NCI-H2171 treated with DMSO at 0.1 percent for 48 hours (cell line): Measurements from ENCODE around the gene MICU1.

Source experiments
- DNase-seq: peaks from one replicate; lab custom pipeline; 2025; lab: John Stamatoyannopoulos, UW

The MICU1 gene

DNA sequence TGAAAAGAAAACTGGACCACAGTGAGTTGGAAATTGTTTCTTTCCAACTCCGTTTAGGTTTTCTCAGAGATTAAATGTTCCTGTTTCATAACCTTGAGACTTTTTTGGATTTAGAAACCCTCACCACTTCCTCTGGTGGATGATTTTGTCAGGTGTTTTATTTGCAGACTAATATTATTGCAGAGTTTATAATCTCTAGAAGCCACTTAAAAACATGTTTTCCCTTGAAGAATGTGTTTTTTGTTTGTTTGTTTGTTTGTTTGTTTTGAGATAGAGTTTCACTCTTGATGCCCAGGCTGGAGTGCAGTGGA, 520 bp upstream of the MICU1 start:
- no peak for DNase-seq

DNA sequence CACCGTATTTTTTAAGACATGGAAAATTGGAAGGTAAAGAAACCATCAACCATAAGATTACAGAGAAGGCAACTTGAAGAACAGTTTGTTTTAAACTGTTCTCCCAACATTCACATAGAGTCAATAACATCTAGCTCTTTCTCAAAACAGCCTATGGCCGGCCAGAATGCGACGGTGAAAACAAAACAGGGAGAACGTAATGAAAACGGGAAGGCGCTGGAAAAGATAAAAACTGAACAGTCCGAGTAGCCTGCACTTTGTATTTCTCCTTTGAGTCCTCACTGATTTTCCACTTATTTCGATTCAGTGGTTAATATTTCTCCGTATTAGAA, 637 bp downstream of the MICU1 start:
- no peak for DNase-seq

DNA sequence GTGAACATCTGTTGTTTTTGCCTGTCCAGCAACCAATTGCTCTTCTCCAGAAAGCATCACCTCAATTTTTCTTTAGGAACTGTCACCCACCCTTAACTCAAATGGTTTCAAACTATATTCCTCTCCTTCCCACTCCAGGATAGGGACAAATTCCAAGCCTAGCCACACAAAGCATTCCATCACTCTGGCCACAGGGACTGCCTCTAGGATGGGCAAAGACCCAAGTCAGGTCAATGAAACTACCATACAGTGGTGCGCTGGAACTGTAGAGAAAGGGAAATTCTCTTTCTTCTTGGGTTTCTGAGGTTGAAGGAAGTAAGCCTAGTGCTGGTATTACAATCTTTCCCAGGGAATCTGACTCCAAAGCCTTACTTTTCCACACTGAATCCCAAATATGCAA, 3.6 kb downstream of the MICU1 start:
- no peak for DNase-seq

DNA sequence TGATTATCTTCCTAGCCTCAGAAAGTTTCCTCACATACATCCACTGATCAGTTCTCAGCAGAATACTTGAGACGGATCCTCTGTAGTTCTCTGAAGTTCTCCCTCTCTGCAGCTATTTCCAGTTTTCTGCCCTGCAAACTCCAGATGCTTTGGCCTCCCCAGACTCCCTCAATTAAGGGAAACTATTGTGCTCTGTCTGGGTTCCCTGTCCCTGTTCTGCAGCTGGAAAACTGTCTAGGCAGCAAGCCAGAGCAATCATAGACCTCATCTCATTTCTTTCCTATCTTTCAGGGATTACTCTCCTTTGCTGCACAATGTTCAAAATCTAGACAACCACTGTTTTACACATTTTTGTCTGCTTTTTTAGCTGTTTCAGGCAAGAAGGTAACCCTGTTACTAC, 9.2 kb downstream of the MICU1 start:
- no peak for DNase-seq

DNA sequence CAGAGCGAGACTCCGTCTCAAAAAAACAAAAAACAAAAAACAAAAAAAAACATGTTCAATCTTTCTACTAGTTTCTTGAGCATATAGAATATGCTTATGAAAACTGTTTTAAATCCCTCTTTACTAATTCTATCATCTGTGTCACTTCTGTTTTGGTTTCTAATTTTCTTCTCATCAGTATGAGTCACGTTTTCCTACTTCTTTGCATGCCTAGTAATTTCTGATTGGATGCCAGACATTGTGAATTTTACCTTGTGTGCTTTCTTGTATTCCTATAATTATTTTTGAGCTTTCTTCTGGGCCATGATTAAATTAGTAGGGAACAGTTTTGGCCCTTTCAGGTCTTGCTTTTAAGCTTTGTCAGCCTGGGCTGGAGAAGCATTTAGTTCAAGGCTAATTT, 9.9 kb downstream of the MICU1 start:
- no peak for DNase-seq

DNA sequence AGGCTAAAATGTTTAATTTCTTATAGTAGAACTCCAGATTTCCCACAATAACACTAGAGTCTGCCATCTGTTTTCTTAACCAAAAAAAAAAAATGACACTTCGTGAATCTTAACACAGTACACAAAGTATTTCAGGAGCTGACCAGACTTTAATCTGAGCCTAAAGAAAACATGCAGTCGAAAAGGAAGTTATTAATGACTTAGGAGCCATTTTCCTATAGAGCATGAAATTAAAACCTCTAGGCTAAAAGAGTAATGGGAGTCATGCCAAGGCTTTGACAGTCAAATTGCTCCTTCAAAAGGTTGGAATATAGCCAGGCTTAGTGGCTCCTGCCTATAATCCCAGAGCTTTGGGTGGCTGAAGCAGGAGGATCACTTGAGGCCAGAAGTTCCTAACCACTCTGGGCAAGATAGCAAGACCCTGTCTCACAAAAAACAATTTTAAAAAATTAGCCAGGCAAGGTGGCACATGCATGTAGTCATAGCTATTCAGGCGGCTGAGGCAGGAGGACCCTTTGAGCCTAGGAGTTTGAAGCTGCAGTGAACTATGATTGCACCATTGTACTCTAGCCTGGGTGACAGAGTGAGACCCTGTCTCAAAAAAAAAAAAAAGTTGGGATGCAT, 13.6 kb downstream of the MICU1 start:
- DNase-seq: peak; percentile 84

DNA sequence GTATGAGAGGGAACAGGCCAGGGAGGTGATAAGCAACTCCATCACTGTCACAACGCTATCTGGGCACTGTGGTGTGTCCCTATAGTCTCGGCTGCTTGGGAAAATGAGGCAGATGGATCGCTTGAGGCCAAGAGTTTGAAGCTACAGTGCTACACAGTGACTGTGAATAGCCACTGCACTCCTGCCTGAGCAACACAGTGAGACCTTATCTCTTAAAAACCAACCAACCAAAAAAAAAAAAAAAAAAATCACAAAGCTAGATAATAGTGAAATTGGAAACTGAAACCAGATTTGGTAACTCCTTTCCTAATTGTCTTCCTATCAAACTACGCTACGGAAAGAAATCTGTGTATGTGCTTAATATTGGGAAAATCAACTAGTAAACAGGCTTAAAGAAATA, 14.1 kb downstream of the MICU1 start:
- DNase-seq: peak; percentile 70

DNA sequence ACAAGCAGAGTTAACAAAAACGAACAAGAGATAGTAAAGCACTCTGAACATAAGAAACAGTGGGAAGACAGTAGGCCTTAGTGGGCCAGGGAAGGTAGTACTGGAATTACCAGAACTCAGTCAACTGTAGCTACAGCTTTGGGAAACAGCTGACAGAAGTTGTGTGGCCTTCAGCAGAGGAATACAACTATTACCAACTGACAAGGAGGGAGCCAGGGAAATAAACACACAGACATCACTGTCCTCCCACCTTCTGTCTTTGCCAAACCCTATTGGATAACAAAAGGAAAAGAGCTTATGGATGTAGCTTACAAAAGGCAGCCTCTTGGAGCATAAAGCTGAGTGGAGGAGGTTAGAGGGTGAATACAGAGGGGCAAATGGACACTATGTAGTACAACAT, 15.4 kb downstream of the MICU1 start:
- no peak for DNase-seq

DNA sequence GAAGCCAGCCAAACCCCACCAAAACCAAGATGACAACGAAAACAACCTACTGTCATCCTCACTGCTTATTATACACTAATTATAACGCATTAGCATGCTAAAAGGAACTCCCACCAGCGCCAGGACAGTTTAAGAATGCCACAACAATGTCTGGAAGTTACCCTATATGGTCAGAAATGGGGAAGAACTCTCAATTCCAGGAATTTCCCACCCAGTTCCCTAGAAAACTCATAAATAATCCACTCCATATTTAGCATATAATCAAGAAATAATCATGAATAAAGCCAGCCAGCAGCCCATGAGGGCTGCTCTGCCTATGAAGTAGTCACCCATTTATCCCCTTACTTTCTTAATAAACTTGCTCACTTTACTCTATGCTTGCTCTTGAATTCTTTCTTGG, 20.8 kb downstream of the MICU1 start:
- DNase-seq: no peak

DNA sequence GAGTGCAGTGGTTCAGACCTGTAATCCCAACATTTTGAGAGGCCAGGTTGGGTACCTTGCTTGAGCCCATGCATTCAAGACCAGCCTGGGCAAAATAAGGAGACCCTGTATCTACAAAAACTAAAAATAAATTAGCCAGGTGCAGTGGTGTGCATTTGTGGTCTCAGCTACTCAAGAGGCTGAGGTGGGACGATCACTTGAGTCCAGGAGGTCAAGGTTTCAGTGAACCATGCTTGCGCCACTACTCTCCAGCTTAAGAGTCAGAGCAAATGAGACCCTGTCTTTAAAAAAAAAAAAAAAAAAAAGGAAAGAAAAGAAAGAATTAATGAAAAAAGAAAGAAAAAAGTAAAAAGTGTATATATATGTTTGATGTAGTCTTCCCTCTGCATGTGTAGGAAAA, 24.7 kb downstream of the MICU1 start:
- DNase-seq: no peak

DNA sequence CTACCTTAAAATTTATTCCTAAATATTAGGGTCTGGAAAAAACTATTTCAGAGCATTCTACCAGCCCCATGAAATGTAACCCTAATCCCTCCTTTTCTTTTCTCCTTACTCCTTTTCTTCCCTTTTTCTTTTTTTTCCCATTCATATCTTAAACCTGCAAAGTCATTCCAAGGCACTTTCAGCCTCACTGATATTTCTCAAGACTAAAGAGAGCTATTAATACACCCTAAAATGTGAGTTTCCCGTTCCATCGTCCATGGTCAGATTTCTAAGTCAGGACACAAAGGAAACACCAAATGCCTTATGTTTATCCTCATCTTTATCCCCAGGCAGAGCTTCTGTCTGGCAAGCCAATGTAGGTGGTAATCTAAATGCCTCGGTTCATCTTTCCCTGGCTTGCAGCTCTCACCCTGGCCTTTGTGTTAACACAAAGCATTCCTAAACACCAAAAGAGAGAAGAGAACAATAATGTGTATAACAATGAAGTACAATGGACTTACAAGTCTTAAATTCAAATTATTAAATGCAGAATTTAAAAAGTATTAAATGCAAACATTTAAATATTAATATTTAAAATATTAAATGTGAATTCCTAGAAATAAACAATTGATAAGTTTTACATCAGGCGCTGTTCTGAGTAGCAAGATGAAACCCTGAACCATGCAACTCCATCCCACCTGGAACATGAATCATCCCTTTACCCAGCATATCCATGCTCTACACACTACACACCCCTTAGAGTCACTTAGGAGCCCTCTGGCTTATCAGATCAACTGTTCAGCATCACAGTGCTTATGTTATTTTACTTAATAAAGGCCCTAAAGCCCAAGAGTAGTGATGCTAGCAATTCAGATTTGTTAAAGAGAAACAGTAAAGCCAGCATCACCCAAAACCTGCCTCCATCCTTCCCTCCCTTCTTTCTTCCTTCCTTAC, 26.8 kb downstream of the MICU1 start:
- no peak for DNase-seq

DNA sequence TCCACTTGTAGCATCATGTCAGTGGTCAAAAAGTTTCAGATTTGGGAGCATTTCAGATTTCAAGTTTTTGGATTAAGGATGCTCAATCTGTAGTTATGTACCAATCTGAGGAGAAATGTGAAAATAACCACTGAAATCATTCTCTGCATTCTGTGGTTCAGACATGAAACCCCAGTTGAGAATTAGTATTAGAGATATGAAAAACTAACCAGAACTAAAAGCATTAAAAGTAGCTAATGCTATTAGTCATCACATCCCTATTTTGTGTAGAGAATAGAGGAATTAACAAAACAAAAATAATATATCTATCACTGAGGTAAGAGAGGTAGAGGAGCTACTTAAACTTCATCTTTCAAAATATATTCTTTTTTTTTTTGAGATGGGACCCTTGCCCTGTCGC, 28.0 kb downstream of the MICU1 start:
- no peak for DNase-seq

DNA sequence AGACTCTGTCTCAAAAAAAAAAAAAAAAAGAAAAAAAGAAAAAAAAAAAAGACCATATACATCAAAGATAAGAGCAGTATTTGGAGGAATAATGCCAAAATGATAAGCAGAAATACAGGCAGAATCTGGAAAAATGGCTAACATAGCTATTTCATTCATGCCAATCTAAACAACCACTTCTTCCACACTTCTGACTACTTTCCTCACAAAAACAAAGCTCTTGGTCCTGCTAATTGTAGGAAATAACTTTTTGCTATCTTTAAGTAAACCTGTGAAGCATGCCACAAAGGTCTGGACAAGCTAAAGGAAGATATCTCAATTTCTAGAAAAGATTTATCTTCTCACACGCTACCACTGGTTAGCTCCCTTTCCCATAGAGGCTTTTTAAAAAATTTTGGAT, 30.4 kb downstream of the MICU1 start:
- DNase-seq: no peak

DNA sequence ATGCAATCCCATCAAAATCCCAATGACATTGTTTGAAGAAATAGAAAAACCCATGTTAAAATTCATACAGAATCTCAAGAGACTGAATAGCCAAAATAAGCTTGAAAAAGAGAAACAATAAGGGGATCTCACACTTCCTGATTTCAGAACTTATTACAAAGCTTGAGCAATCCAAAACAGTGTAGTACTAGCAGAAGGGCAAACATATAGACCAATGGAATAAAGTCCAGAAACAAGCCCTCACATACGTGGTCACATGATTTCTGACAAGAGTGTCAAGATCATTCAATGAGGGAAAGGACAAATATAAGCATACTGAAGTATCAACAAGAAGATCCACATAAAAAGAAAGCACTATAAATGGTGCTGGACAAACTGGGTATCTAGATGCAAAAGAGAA, 31.9 kb downstream of the MICU1 start:
- no peak for DNase-seq

DNA sequence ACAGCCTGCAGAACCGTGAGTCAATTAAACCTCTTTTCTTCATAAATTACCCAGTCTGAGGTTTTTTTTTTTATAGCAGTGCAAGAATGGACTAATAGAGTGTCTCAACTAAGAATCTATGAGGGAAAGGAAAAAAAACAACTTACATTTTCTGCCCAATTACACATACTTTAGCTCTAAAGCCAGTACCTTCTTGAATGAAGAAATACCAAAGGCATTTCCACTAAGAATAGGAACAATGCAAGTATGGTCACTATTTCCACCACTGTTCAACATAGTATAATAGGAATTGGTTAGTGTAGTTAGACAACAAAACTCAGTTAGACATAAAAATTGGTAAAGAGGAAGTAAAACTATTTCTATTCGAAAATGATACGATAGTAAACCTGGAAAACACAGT, 37.6 kb downstream of the MICU1 start:
- no peak for DNase-seq

DNA sequence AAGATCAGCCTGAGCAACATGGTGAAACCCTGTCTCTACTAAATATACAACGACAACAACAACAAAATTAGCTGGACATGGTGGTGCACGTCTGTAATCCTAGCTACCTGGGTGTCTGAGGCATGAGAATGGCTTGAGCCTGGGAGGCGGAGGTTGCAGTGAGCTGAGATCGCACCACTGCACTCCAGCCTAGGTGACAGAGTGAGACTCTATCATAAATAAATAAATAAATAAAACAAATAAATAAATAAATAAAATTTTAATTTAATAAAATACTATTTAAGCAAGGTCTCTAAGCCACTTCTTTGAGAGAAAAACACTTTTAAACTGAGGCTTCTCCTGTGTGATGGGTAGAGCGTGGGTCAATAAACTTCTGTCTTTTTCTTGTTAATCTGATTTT, 38.3 kb downstream of the MICU1 start:
- no peak for DNase-seq

DNA sequence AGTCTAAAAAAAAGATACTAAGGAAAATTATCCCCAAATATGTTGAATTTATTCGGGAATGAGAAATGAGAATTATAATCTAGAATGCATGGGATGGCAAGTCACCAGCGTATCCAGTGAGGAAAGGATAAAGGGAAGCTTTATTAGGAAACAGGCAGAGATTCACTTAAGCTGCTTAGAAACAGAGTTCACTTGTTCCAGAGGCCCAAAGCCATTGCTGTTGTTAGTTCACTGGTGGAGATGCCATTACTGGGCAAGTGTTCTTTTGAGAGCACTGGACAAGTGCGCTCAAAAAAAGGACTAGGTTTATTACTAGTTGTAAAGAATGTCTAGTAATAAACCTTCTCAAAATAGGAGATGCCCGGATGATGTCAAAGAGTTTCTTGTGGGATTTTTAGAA, 51.2 kb downstream of the MICU1 start:
- no peak for DNase-seq

DNA sequence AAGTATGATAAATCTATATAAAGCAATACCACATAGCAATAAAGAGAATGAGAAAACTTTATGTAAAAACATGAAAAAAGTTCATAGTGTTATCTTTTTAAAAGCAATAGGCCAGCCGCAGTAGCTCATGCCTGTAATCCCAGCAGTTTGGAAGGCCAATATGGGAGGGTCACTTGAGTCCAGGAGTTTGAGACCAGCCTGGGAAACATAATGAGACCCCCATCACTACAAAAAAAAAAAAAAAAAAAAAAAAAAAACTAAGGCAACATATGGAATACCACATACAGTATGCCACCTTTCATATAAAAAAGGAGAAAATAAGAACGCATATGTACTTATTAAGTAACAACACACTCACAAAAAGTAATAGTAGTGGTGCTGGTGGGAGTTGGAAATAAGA, 52.8 kb downstream of the MICU1 start:
- DNase-seq: no peak

DNA sequence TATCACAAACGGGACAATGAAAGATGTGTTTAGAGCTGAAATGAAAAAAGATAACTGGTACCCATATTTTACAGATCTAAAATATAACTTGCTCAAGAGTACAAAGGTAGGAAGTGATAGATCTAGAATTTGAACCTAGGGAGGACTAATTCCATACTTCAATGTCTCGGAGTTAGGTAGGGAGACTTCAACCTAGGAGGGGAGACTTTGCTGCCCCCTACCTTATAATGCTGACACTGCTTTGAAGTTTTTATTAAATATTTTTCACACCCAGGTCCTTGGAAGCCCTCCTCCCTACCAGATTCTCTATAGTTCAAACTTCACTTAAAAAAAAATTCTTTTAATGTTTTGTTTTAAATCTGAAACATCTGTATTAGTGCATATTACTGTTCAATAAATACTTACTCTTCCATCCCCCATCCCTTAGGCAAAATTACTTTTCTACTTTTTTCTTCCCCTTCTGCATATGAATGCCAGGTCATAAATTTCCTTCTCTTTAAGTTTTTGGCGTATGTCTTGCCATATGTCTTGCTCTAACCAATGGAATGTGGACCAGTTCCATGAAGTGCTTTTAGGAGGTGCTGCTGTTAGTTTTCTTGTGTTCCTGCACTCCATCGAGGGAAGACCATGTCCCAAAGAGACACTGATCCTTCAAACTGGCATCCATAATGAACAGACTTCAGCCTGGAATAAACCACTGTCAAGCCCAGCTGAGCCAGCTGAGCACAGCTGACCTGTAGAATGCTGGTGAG, 57.8 kb downstream of the MICU1 start:
- DNase-seq: no peak

DNA sequence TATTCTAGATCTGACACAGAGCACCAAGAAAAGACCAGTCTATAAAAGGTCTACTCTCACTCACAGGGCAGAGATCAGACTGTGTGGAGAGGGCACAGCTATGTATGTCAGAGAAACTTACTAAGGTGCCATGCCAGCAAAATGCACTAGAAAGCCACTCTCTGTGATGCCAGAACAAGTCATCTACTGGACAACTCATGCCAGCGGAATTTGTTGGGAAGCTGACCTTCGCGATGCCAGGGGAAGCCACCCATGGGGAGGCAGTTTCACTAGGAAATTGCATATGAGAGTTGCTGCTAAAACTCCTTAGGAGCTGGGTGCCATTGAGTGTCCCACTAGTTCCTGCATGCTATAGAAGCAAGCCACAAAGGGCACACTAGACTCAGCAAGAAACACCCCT, 58.5 kb downstream of the MICU1 start:
- no peak for DNase-seq

DNA sequence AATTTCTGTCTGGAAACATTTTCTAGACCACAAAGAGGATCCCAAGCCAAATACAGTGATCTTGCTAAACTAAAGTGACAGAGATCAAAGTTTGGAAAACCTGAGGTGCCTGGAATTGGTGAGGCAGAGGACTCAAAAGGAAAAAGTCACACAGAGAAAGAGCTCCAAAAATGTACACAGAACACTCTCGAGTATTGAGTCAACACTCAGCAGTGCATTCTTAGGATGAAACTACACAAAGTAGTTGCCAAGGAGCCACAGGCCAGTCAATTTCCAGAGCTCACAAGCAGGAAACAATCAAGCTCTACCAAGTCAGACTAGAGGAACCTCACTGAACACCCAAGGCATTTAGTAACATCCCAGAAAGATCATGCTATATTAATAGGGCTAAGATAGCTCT, 61.3 kb downstream of the MICU1 start:
- DNase-seq: no peak

DNA sequence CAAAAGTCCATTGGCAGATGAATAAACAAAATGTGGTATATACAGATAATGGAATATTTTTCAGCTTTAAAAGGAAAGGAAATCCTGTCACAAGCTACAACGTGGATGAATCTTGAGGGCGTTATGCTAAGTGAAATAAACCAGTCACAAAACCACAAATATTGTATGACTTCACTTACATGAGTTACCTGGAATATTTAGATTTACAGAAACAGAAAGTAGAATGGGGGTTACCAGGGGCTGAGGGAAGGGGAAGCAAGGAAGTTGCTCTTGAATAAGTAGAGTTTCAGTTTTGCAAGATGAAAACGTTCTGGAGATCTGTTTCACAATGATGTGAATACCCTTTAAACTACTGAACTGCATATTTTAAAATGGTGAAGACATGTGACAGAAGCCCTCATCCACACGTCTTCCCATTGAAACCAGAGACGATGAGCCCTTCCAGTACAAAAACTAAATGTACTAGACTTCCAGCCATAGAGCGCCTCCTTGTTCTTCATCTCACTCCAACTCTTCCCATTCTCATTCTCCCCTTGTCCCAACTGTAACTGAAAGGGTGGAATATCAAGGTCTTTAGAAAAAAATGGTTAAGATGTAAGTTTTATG, 62.4 kb downstream of the MICU1 start:
- DNase-seq: no peak

DNA sequence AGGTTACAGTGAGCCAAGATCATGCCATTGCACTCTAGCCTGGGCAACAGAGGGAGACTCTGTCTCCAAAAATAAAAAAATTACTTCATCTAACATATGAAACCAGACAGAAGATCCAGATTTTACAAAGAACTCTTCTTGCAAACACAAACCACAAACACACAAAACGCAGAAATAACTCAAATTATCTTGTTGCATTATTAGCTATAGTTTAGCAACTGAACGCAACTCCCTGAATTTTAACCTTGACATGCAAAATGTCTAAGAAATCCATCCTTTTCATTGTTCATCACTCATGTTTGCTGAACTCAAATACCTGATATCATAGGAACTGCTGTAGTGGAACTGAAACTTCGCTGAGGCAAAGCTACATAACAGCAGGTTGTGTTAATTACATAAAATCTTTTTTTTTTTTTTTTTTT, 64.1 kb downstream of the MICU1 start:
- no peak for DNase-seq
